ENCODE measurements around the gene CACNA2D4. TPM values are rescaled to one million over a fixed set of nuclear protein-coding genes. Genes with fewer than 3 reads are reported as not detected.

CACNA2D4 gene
- total RNA-seq, 1 donor from 2014 or later, result 8.6 TPM

DNA sequence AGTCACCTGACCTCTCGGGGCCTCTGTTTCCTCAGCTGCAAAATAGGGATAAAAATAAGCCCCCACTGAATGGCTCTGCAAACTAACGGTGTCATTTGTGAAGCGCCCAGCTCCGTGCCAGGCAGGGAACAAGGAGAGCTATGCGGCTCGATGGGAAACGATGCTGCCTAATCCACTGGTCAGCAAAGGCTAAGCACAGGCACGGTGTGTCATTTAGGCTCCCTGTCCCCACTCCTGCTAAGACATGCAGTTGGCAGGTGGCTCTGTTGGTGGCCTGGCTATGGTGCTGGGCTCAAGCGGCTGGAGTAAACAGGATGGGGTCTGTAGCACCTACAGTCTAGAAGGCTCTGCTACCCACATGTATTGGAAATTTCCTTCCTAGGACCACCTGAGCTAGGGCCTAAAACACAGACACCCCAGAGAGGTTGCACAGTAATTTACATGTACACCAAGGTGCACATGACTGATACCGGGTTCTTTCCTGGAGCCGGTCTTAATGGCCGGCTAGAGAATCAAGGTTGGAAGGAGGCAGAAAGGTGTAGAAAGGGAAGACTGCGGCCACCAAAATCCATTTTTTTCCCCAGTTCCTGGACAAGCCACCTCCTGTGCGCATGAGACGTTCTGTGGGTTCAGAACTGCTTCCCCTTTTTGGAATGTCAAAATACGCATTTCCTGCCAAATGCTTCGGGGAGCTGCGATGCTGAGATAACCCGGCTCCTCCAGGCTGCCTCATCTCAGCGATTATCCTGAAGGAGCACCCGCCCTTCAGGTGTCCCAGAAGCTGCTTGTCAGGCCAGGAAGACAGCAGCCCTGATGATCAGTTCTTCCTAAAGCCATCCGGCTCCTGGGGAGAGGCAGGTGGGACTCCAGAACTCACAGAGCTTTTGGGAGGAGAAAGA is 1.0 kb downstream of the CACNA2D4 start:
- DNase-seq (ENCODE audit: low spot score), result no peak

DNA sequence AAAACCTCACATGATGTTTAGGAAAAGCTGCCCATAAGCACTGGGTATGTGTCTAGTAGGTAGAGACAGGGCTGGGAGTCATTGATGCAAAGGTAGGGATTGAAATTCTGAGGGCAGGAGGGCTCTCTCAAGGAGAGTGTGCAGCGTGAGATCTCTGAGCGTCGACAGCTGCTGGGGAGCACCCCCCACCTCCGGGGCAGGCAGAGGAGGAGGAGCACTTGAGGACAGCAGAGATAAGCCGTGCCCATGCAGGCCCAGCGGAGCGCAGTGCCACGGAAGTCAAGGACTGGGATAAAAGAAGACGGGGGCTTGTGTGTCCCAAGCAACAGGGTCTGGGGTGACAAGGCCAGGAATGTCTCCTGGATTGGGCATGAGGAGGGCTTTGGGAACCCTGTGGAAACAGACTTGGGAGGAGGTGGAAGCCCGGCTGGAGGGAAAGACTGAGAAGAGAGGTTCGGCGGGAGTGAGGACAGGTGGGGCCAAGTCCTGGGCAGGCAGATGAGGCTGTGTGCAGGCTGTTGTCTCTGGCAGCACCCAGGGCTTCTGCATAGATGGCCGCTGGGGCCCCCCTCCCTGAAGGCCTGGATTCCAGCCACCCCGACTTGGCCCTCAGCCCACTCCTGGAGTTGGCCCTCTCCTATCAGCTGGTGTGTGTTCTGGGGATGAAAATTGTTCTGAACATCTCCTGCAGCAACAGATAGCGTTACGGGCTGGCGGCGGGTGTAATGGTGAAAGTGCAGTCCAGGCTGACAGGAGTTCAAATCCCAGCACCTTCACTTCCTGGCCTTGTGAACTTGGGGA is 1.9 kb downstream of the CACNA2D4 start:
- no peak for DNase-seq (ENCODE audit: low spot score)

DNA sequence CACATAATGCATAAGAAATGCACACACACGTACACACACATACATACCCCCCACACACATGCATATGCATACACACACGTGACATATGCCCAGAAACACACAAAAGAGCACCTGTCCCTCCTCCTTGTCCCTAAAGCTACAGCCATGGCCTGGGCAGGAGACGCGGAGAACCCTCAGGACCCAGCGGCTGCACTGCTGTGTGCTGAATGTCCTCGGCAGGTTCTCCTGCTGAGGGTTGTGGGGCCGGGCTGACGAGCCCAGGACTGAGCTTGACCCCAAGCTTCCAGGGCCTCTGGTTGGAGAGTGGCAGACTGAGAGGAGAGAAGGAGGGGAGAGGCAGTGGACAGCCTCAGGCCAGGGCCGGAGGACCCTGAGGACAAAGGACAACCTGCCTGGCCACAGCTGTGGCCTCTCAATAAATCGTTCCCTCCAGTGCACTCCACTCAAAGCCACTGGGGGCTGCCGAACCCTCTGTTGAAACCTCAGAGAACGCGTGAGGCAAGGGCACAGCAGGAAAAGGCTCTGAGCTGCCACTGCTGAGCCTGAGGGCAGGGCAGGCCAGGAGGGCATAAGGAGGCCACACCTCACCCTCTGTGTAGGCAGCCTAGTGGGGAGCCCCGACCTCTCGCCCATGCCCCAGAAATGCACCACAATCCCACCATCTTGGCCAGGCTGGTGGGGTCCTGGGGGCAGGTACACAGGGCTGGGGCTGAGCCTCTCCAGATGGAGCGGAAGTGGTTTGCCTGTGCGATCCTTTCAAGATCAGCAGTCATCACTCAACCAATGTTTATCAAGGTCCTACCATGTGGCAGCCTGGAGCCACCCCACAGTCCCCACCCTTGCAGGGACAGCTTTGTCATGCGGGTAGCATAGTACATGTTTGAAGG is 3.1 kb downstream of the CACNA2D4 start:
- DNase-seq (ENCODE audit: low spot score), result no peak

DNA sequence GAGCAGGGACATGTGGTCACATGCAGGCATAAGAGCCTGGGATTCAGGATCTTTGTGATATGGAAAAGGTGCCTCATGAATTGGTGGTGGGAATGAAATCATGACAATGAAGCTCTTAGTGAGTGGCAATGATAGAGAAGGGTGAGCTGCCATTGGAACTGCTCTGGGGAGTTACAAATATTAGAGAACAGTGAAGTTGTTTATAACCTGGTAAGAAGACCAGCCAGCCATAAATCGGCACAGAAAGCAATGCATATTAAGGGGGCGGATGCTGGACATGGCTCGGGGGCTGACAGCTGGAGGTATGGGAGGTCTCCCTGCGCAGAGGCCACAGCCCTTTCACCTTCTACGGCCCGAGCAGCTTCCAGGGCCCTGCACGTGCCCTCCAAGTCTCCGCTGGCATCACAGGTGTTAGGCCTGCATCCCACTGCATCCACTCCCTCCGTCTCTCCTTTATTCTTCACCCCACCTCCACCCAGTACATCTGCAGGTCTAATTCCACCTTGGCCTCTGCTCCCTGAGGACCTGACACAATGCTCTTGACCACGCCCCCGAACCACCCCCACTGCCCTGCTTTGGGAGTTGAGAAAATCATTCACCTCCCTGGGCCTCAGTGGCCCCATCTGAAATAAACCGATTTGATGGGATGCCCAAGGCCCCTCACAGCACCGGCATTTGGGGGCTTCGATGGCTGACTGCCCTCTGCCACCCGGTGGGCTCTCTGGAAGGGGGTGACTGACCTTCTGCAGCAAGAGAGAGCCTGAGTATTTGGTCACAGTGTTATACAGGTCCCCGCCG is 4.1 kb downstream of the CACNA2D4 start:
- DNase-seq (ENCODE audit: low spot score), result no peak

DNA sequence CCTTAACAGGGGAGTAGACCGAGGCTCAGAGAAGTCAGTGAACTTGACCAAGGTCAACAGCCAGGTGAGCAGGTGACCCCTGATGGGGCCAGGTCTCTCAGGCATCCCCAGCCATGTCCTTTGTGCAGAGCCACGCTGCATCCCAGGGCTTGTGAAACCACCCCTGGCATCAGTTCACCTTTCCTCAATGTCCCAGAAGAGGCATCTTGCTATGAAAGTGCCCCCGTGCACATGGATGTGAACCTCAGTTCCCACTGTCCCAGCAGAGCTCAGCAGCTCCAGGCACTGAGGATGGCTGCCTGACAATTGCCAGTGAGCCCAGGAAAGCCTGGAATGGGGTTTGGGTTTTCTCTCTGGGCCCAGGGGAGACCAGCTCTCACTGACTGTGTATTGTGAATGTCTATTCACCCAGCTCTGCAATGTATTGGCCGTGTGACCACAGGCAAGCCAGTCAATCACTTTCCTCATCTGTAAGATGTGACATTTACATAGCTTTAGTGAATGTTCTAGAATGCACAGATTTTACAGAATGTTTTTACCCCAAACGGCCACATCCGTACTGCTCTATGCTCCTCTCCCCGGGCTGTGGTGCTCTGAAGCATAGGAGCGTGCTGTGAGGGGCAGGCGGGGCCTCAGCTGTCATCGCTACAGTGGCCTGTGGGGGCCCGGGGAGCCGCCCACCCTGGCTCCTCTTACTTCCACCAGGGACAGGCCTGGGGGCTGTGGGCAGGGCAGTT is 4.9 kb downstream of the CACNA2D4 start:
- no peak for DNase-seq (ENCODE audit: low spot score)

DNA sequence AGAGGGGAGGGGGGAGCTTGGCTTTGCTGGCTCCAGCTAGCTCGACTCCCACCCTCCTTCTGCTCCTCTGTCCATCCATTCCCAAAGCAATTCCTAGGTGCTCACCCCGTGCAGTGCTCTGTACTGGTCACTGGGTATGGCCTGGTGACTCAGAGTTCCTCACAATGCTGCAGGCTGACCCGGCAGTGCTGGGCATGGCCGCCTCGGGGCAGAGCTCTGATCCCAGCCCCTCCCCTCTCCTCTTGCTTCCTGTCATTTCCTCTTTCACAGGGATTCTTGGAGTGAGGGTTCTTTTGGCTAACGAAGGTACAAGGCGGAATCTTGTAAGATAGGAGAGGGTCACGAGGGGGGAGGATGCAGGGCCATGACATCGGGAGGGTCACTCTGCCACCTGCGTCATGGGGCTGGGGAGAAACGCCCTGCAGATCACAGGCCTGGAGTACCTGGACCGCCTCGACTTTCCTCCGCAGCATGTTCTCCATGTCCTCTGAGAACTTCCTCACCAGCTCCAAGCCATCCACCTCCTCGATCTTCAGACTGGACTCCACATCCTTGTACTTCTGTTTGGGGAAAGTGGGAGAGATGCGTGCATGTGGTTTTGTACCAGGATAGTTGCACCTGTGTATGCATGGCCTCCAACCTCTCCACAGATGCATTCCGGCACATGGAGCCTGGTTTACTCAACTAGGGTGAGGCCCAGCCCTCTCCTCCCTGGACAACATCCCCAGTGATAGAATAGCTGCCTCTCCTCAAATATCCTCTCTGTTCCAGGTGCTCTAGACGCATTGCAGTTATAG is 5.7 kb downstream of the CACNA2D4 start:
- DNase-seq (ENCODE audit: low spot score), result no peak

DNA sequence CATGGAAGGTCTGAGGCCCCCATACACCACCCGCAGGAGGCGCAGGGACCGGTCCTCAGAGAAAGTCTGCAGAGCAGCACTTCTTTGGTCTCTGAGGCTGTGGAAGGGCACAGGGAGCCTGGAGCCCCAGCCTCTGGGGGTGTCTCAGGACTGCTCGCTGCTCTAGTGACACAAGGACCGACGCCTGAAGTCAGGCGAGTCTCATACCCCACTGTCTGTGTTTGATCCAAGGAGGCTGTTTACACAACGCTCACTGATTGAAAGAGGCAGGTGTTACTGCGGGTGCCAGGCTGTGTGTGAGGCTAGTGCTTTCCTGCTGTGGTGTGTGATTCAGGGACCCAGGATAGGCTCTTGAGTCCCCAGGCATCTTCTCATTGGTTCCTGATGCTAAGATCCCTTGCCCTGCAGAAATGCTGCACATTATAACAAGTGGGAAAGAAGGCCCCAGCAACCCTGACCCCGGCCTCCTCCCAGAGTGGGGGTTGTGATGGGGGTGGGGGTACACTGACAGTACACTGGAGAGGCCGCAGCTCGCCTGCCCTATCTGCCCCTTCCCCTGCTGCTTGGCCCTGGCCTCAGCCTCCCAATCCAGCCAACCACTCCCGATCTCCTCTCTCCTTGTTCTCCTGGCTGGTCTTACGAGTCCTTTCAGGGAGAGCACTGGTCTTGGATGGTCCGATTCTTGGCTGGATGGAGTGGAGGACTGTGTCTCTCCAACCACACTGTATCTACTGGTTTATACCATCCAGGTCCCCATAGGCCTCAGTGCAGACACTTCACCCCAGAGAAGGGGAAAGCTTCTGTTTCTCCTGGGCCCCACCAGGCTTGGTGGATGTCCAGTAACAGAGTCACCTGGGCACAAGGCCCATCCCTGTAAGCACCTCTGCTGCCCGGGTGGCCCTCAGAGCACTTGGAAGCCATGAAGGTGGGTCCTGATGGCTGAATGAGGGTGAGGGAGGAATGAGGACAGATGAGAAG is 6.6 kb downstream of the CACNA2D4 start:
- DNase-seq (ENCODE audit: low spot score), result no peak

DNA sequence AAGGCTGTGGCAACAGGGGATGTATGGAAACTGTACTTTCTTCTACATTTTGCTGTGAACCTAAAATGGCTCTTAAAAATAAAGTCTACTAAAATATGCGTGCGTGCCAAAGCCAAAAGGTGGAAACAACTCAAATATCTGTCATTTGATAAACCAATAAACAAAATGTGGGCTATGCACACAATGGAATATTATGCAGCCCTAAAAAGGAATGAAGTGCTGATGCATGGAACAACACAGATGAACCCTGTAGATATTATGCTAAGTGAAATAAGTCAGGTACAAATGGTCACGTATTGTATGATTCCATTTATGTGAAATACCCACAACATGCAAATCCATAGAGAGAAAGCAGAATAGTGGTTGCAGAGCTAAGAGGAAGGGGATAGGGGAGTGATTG is 8.0 kb downstream of the CACNA2D4 start:
- no peak for DNase-seq (ENCODE audit: low spot score)

DNA sequence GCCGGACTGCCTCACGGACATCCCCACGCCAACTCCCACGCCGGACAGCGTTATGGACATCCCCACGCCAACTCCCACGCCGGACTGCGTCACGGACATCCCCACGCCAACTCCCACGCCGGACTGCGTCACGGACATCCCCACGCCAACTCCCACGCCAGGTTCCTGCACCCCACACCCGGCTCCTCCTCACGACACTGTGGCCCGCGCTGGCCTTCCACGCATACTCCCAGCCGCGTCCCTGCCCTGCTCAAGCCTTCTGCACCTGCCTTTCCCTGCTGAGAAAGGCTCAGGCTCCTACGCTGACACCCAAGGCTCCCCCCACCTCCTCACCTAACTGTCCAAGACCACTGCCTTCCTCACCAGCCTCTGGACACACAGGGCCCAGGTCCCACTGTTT is 9.7 kb downstream of the CACNA2D4 start:
- DNase-seq (ENCODE audit: low spot score), result no peak

DNA sequence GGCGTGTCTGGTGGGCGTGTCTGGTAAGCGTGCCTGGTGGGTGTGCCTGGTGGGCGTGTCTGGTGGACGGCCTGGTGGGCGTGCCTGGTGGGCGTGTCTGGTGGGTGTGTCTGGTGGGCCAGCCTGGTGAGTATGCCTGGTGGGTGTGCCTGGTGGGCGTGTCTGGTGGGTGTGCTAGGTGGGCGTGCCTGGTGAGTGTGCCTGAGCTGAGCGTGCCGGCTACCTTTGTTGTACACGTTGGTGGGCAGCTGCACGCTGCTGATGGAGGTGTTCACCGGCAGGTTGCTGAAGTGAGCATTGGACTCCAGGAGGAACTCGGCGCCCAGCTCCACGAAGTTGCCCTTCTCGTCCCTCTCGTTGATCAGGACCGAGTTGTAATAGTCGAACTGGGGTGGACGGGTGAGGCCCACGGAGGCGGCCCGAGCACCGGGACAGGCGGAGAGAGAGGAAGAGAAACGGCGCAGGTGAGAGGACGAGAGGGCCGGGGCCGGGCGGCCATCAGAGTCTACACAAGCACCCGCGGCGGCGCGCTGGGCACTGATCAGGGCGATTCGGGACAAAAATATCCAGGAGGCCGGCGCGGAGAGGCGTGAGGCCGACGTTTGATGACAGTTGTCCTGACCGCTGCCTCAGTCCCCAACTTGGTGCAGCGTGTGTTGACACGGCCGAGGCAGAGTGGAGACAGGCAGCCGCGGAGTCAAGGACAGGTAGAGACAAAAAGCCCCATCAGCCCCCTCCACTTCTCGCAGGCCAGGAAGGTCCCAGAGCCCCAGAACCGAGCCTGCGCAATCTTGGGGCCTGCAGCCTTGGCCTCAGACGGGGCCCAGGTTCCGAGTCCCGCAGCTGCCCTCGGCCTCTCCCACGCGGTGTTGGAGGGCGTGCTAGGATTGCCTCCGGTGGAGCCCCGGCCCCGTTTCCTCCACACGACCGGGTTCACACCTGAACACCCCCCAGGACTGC is 10.5 kb downstream of the CACNA2D4 start:
- DNase-seq (ENCODE audit: low spot score), result no peak

DNA sequence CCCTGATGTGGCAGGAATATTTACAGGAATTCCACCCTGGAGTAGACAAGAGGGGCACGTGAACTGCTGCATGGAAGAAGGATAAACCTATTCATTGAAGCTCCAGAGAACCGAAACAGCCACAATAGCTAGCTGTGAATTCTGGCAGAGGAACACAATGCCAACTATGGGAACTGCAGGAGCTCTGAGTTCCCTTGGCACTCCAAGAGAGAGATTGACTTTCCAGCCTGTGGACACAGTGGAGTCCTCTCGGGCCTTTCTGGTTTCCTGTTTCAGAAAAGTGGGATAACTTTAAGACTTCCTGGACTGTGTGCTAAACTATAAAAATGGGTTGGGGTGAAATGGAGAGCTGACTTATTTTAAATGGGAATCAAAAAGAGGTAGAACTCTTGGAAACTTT is 11.9 kb downstream of the CACNA2D4 start:
- no peak for DNase-seq (ENCODE audit: low spot score)

DNA sequence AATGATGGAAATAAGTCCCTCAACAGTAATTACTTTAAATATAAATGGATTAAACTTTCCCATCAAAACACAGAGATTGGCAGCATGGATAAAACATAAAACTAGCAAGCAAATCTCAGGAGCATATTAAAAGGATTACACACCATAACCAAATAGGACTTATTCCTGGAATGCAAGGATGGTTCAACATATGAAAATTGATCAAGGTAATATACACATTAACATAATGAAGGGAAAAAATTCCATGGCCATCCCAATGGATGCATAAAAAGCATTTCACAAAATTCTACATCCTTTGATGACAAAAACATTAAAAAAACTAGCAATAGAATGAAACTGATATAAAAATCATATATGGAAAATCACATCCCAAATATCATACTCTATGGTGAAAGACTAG is 13.6 kb downstream of the CACNA2D4 start:
- DNase-seq (ENCODE audit: low spot score), result no peak

DNA sequence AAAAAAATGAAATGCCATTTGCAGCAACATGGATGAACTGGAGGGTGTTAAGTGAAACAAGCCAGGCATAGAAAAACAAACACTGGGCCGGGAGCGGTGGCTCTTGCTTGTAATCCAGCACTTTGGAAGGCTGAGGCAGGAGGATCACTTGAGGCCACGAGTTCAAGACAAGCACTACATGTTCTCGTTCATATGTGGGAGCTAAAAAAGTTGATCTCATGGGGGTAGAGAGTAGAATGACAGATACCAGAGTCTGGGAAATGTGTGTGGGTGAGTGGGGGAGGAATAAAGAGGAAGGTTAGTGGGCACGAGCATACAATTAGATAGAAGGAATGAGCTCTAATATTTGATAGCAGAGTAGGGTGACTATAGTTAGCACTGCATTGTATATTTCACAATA is 21.5 kb downstream of the CACNA2D4 start:
- DNase-seq (ENCODE audit: low spot score), result no peak

DNA sequence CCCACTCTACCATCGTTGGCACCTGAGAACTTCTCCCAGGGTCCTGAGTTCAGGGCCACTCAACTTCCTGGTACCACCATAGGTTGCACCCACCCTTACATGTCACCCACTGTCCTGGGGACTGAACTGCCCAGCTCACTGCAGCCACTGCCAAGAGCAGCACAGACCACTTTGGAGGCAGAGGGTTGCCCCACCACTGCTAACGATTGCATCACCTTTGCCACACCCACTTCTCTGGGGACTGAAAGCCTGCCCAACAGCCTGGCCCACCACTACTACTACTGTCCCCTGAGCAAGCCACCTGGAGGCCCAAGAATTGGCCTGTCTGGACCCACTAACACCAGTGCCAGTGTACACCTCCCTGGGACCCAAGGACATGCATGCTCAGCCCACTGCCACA is 27.6 kb downstream of the CACNA2D4 start:
- DNase-seq (ENCODE audit: low spot score), result no peak

DNA sequence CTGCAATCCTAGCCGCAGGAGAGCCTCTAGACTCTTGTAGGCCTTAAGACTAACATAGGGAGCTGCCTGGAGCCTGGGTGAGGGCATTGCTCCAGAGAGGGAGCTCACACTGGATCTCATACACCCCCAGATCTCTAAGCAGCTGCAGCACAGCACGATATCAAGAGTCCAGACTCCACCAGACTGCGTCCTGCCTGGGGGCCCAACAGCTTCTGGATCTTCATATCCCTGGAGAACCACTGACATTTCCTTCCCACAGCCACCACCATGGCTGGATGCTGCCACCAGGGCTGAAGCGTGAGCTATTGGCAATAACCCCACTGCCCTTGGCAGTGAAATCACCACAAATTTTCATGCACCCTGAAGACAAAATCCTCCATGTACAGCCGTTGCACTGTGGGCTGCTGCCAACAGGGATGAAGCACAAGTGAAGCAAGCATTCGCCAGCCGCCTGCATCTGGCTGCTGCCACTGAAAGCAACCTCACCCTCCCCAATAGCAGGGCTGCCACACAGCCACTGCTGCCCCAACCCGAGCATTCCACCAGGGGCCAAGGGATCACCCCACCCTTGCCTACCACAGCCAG is 28.2 kb downstream of the CACNA2D4 start:
- DNase-seq (ENCODE audit: low spot score), result no peak

DNA sequence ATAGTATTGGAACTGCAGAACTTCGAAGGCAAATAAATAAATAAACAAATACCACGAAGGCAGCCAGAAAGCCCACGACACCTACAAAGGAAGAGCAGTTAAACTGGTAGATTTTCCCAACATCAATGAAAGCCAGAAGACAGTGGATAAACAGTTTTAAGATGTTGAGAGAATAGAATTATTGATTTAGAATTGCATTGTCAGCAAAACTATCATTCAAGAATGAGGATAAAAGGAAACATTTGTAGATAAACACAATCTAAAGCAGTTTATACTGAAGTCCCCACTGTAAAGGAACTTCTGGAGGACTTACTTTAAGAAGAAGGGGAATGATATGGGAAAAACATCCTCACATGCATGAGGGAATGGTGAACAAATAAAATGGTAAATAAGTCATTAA is 29.5 kb downstream of the CACNA2D4 start:
- DNase-seq (ENCODE audit: low spot score), result no peak
